ENCODE results near the gene FNDC11.
"Not testable (repeated sequence)": the region's sequence is repeated elsewhere in the genome, so short reads cannot be mapped to it uniquely, and the experiment has no call there.

FNDC11 gene

GRCh38 chr20:63568986-63569949 is 15.3 kb downstream of the FNDC11 start:
- DNase-seq, result no peak

- DNase-seq, result no peak
Measured at GRCh38 chr20:63570281-63571086, 16.5 kb downstream of the FNDC11 start.

- DNase-seq, result not testable (repeated sequence)
Measured at GRCh38 chr20:63571087-63571478, 17.1 kb downstream of the FNDC11 start.

GRCh38 chr20:63572071-63572787 is 18.3 kb downstream of the FNDC11 start:
- DNase-seq, result no peak

- no peak for DNase-seq
Measured at GRCh38 chr20:63572788-63573646, 19.1 kb downstream of the FNDC11 start.

GRCh38 chr20:63573647-63574131 is 19.7 kb downstream of the FNDC11 start:
- peak; percentile 17 for DNase-seq

GRCh38 chr20:63574156-63574828 is 20.3 kb downstream of the FNDC11 start, which contains the start of gene HELZ2:
Gene HELZ2, minus strand, starts transcription at chr20:63574239. Its CDS starts 1,854 bp downstream, at chr20:63572385.
- DNase-seq, result peak; percentile 84

GRCh38 chr20:63574829-63575743 is 21.1 kb downstream of the FNDC11 start:
- DNase-seq, result no peak

GRCh38 chr20:63576311-63576710 is 22.4 kb downstream of the FNDC11 start:
- DNase-seq, result no peak

- no peak for DNase-seq
Measured at GRCh38 chr20:63577317-63577894, 23.4 kb downstream of the FNDC11 start.

GRCh38 chr20:63578224-63579016 is 24.5 kb downstream of the FNDC11 start:
- DNase-seq, result no peak

- DNase-seq, result no peak
Measured at GRCh38 chr20:63579017-63579694, 25.2 kb downstream of the FNDC11 start.

GRCh38 chr20:63580796-63581461 is 27.0 kb downstream of the FNDC11 start:
- peak; percentile 85 for DNase-seq

GRCh38 chr20:63582382-63583063 is 28.6 kb downstream of the FNDC11 start:
- no peak for DNase-seq

GRCh38 chr20:63585616-63586565 is 31.9 kb downstream of the FNDC11 start:
- DNase-seq, result no peak

- no peak for DNase-seq
Measured at GRCh38 chr20:63586797-63587196, 32.8 kb downstream of the FNDC11 start.

All from CD4-positive, alpha-beta T cell treated with Interleukin-17A for 1 hour (primary cell).